Parathyroid adenoma (tissue), 2 donors: ENCODE measurements around the gene JHY.

Source experiments
- H2AFZ ChIP-seq: fragments of 300-600 bp; sonication (generic); one replicate; pipeline ENCODE4 v1.7.0; 2017; ENCODE audit warnings: antibody characterized with exemption, mild to moderate bottlenecking
- H3K27ac ChIP-seq: fragments of 300-600 bp; sonication (generic); one replicate; pipeline ENCODE4 v1.7.0; 2017
- H3K27me3 ChIP-seq: fragments of 300-600 bp; sonication (generic); one replicate; pipeline ENCODE4 v1.7.0; 2017; ENCODE audit warnings: low read length; ENCODE audit not compliant: control insufficient read depth, insufficient read depth
- H3K36me3 ChIP-seq: fragments of 300-600 bp; sonication (generic); one replicate; pipeline ENCODE4 v1.7.0; 2017; ENCODE audit warnings: low read length; ENCODE audit not compliant: control insufficient read depth, insufficient read depth
- H3K4me1 ChIP-seq: fragments of 300-600 bp; sonication (generic); one replicate; pipeline ENCODE4 v1.7.0; 2017; ENCODE audit warnings: control low read depth
- H3K4me2 ChIP-seq: fragments of 300-600 bp; sonication (generic); one replicate; pipeline ENCODE4 v1.7.0; 2017; ENCODE audit warnings: low read length
- H3K4me3 ChIP-seq: fragments of 300-600 bp; sonication (generic); one replicate; pipeline ENCODE4 v1.7.0; 2017; ENCODE audit warnings: low read depth, low read length
- H3K79me2 ChIP-seq: fragments of 300-600 bp; sonication (generic); one replicate; pipeline ENCODE4 v1.7.0; 2017; ENCODE audit warnings: control low read depth
- H3K9ac ChIP-seq: fragments of 300-600 bp; sonication (generic); one replicate; pipeline ENCODE4 v1.7.0; 2017; ENCODE audit warnings: mild to moderate bottlenecking
- H3K9me3 ChIP-seq: fragments of 300-600 bp; sonication (generic); one replicate; pipeline ENCODE4 v1.7.0; 2017; ENCODE audit warnings: low read length; ENCODE audit not compliant: control insufficient read depth
- TF ChIP-seq, protein P1 (sequence below): fragments of 300-600 bp; sonication (generic); IDR thresholded peaks from one replicate; pipeline ENCODE4 v1.7.0; 2017; ENCODE audit warnings: antibody characterized with exemption, mild to moderate bottlenecking
- donor health status: primary hyperparathyroidism.

The JHY gene

GRCh38 chr11:122979815-122980595 is 97.4 kb downstream of the JHY start:
- Histone ChIP-seq H2AFZ (no peak overlapping the region), H3K27me3 (peaks cover 2% of the 10 kb centered on the region), H3K9me3 (no peaks in the 10 kb centered on the region), H3K27ac (no peak overlapping the region), H3K36me3 (no peaks in the 10 kb centered on the region), H3K79me2 (no peaks in the 10 kb centered on the region), H3K4me3 (no peak overlapping the region), H3K9ac (no peak overlapping the region), H3K4me2 (no peak overlapping the region), H3K4me1 (no peaks in the 10 kb centered on the region)
- TF ChIP-seq, protein P1, sequence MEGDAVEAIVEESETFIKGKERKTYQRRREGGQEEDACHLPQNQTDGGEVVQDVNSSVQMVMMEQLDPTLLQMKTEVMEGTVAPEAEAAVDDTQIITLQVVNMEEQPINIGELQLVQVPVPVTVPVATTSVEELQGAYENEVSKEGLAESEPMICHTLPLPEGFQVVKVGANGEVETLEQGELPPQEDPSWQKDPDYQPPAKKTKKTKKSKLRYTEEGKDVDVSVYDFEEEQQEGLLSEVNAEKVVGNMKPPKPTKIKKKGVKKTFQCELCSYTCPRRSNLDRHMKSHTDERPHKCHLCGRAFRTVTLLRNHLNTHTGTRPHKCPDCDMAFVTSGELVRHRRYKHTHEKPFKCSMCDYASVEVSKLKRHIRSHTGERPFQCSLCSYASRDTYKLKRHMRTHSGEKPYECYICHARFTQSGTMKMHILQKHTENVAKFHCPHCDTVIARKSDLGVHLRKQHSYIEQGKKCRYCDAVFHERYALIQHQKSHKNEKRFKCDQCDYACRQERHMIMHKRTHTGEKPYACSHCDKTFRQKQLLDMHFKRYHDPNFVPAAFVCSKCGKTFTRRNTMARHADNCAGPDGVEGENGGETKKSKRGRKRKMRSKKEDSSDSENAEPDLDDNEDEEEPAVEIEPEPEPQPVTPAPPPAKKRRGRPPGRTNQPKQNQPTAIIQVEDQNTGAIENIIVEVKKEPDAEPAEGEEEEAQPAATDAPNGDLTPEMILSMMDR = no peak

GRCh38 chr11:122981388-122982264 is 99.1 kb downstream of the JHY start, which contains the start of gene BSX:
Gene BSX, minus strand, starts transcription at chr11:122981834. Its CDS starts 163 bp downstream, at chr11:122981671.
- TF ChIP-seq, protein P1 = no peak
- Histone ChIP-seq H3K4me1 (no peaks in the 10 kb centered on the region), H3K27me3 (peaks cover 2% of the 10 kb centered on the region), H3K4me3 (no peak within 1 kb of the TSS), H3K9me3 (no peaks in the 10 kb centered on the region), H2AFZ (no peak within 1 kb of the TSS), H3K79me2 (no peaks in the 10 kb centered on the region), H3K27ac (no peak within 1 kb of the TSS), H3K36me3 (no peaks in the 10 kb centered on the region), H3K9ac (no peak within 1 kb of the TSS), H3K4me2 (no peak within 1 kb of the TSS)

- no peak overlapping the region for H3K27ac ChIP-seq
- TF ChIP-seq, protein P1 = no peak
- H3K36me3 ChIP-seq = no peaks in the 10 kb centered on the region
- H2AFZ ChIP-seq = peak overlapping the region; percentile 82
- no peaks in the 10 kb centered on the region for H3K9me3 ChIP-seq
- H3K4me2 ChIP-seq = peak overlapping the region; percentile 65
- H3K4me3 ChIP-seq = peak overlapping the region; percentile 25
- H3K9ac ChIP-seq = no peak overlapping the region
- H3K79me2 ChIP-seq = no peaks in the 10 kb centered on the region
- H3K27me3 ChIP-seq = peaks cover 2% of the 10 kb centered on the region
- H3K4me1 ChIP-seq = no peaks in the 10 kb centered on the region
These were observed 101.1 kb downstream of the JHY start for GRCh38 chr11:122983438-122984185.

GRCh38 chr11:122984186-122985011 is 101.8 kb downstream of the JHY start:
- H3K9ac ChIP-seq = no peak overlapping the region
- peak overlapping the region; percentile 25 for H3K4me3 ChIP-seq
- no peaks in the 10 kb centered on the region for H3K36me3 ChIP-seq
- no peaks in the 10 kb centered on the region for H3K79me2 ChIP-seq
- TF ChIP-seq, protein P1 = no peak
- H2AFZ ChIP-seq = peak overlapping the region; percentile 82
- no peaks in the 10 kb centered on the region for H3K9me3 ChIP-seq
- H3K4me1 ChIP-seq = no peaks in the 10 kb centered on the region
- no peak overlapping the region for H3K27ac ChIP-seq
- H3K27me3 ChIP-seq = peaks cover 2% of the 10 kb centered on the region
- peak overlapping the region; percentile 65 for H3K4me2 ChIP-seq
